Spleen (tissue), 7 donors: Measurements from ENCODE around the gene TPPP3.

Source experiments
- CTCF ChIP-seq, 11 experiments: fragments of 200-600 bp in 7 of 11; fragments of 450-650 bp in 4 of 11; sonication (generic) in 4 of 11; IDR thresholded peaks in 8 of 11; conservative IDR thresholded peaks in 3 of 11; 1 replicate in 7 of 11; 2 replicates in 4 of 11; pipeline versions ENCODE4 v1.4.0 to v1.8.0; 2016 to 2021; ENCODE audit warnings: antibody characterized with exemption in 11 of 11, inconsistent platforms in 4 of 11, mild to moderate bottlenecking in 1 of 11
- POLR2A ChIP-seq, 3 donors: fragments of 450-650 bp; IDR thresholded peaks; one replicate each; pipeline ENCODE4 v1.5.1; 2017; ENCODE audit warnings: antibody characterized with exemption in 3 of 3, mild to moderate bottlenecking in 1 of 3
- POLR2AphosphoS5 ChIP-seq, 3 donors: sonication (generic); formaldehyde crosslinking; IDR thresholded peaks; one replicate each; pipeline ENCODE4 v1.5.1; 2017; ENCODE audit warnings: antibody characterized with exemption in 3 of 3
- donor health status: DM: no; HTN: no; CAD: no; lungs with moderate emphysema.
- donor health status: DM: no; HTN: no; CAD: no.
- donor health status: DM: no; HTN: no; CAD: no.

DNA sequence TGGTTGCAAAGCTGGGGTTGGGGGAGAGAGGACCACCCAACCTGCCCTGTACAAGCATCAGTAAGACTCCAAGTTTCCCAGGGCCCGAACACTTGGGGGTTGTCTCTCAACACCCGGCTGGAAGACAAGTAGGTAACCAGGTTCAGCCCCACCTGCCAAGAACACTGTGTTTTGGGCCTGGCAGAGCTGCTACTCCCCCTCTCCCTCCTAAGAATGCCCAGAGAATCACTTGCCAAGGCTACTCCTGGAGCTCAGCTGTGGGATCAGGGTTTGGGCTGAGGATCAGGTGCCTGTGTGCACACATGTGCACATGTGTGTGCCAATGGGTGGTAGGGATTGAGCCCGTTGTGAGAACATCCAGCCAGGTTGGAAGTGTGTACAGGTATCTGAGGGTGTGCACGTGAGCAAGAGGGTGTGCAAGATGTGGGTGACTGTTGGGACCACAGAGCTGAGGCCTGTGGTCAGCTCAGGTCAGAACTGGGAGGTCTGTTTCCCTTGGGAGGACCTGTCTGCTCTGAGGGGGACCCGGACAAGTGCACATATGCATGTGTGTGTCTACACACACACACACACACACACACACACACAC lies 39.9 kb upstream of the TPPP3 start:
- no peak for TF ChIP-seq CTCF (IDR thresholded peaks at IDR 0.05 in 8 of 11, conservative IDR thresholded peaks at IDR 0.05 in 3 of 11)
- TF ChIP-seq POLR2A (IDR thresholded peaks at IDR 0.05): no peak
- TF ChIP-seq POLR2AphosphoS5 (IDR thresholded peaks at IDR 0.05): no peak
